Medulla oblongata (tissue), 1 donor: ENCODE data around the gene CDH4.

ENCODE experiments used
- DNase-seq: peaks from one replicate; pipeline ENCODE4 v3.0.0-alpha.2; 2015; ENCODE audit errors: extremely low spot score

The CDH4 gene

DNA sequence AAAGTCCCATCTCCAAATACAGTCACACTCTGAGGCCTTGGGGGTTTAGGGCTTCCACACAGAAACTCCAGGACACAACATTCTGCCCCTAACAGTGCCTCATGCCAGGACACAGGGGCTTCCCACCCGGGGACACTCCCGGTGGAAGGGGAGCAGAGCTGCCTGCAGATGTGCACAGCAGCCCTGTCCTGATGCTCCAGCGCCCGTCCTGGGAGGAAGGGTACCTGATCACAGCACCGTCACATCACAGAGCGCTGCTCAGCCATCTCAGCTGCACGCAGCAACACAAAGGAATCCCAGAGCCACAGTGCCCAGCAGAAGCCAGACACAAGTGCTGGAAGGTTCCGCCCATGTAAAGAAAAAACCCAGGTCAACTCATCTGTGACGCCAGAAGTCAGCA is 657.0 kb downstream of the CDH4 start:
- no peak for DNase-seq

- no peak for DNase-seq
These were observed 657.8 kb downstream of the CDH4 start for GRCh38 chr20:61909821-61910220.

- no peak for DNase-seq
These were observed 659.8 kb downstream of the CDH4 start for GRCh38 chr20:61911824-61912223.

GRCh38 chr20:61912665-61913422 is 660.8 kb downstream of the CDH4 start:
- no peak for DNase-seq

DNA sequence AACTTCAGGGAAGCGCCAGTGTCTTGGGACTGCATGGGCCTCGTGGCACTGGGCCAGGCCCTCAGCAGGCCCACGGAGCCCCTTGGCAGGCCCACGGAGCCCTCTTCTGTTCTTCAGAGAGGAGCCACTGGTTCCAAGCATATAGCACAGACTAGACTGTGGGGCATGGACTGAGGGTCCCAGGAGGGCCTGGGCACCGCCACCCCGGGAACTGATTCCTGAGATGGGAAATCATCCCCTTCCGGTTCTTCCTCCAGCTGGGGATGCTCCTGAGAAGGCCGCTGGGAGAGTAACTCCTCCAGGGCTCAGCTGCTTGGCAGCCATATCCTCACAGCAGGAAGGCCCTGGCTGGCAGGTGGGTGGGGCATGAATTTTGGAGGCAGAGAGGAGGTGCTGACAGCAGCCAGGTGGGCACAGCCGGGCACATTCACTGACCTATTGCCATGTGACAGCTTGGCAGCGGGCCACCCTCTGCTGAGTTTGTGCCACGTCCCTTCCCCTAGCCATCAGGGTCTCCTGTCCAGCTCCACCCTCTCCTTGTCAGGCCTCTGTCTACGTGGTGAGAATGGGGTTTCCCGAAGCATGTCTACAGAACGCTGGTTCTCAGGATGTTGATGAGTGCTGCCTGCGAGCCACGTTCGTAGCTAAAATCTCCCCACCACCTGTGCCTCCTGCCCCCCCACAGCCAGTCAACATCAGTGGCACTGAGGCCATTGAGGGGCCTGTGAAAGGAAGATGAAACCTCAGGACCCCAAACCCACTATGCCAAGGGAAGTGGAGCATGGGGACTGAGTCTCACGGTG is 661.6 kb downstream of the CDH4 start:
- DNase-seq, result no peak

GRCh38 chr20:61915101-61915500 is 663.0 kb downstream of the CDH4 start:
- no peak for DNase-seq

GRCh38 chr20:61916318-61916891 is 664.3 kb downstream of the CDH4 start:
- DNase-seq, result no peak

- DNase-seq, result no peak
These were observed 665.5 kb downstream of the CDH4 start for GRCh38 chr20:61917474-61918145.

DNA sequence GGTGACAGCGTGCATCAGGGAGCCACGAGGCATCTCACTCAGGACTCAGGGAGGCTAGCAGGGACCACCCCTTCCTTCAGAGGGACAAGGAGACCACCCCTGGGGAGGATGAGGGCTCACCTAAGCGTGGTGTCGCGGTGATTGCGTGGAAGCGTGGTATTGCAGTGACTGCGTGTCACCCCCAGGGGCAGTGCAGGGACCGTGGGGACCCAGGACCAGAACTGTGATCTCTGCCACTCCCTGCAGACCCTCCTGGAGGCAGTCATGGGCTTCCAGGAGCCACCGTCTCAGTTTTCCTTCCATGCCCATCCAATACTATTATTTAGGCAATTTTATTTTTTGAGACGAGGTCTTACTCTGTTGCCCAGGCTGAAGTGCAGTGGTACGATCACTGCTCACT is 666.5 kb downstream of the CDH4 start:
- no peak for DNase-seq

- DNase-seq, result no peak
These were observed 667.2 kb downstream of the CDH4 start for GRCh38 chr20:61919239-61919638.

- DNase-seq, result no peak
These were observed 667.8 kb downstream of the CDH4 start for GRCh38 chr20:61919675-61920365.

DNA sequence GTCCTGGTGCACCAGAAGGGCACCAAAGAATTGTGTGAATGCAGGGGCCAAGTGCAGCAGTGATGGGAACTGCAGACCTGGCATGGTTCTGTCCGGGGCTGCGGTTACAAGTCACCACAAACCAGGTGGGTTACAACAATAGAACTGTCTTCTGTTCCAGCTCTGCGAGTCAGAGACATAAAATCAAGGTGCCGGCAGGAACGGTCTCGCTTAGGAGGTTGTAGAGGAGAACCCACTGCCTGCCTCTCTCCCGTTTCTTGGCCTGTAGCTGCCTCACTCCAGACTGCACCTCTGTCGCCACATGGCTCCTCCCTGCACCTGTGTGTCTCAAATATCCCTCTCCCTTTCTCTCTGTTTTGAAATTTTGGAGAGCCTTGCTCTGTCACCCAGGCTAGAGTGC is 670.4 kb downstream of the CDH4 start:
- no peak for DNase-seq

DNA sequence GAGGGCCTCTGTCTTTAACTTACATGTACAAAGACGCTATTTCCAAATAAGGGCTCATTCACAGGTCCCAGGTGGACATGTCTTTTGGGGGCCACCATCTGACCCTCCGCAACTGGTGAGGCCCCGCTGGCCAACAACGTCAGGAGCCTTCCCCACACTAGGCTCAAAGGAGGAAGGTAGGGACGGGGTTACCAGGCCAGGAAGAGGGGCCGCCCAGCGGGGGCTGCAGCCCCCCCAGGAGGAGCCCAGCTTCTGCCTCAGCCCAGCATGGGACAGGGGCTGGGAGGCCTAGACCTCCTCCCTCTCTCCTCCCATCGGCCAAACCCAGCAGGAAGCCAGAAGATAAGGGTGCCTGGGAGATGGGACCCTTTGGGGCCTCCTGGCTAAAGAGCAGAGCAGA is 670.9 kb downstream of the CDH4 start:
- DNase-seq, result no peak

- DNase-seq, result no peak
These were observed 671.5 kb downstream of the CDH4 start for GRCh38 chr20:61923371-61924166.

DNA sequence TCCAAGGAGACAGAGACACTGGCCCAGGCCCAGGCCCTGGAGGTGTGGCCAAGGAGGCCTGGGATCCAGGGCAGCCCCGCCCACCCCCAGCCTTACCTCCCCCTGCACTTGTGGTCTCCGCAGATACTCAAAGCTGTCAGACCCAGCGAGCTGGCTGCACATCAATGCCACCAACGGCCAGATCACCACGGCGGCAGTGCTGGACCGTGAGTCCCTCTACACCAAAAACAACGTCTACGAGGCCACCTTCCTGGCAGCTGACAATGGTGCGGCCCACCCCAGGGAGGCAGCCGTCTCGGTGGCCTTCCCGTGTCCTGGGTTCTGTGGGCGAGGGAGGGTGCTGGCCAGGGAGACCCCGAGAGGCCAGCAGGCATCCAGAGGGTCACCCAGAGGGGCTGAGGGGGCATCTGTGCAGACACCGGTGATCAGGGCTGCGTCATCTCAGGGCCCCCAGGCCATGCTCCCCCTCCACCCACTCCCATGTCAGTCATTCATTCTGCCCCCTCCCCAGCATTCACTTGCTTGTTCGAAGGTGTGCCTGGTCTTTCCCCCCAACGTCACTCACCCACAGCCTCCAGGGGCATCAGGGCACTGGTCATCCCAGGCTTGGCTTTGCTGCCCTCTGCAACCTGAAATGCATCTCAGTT is 672.3 kb downstream of the CDH4 start:
- no peak for DNase-seq

DNA sequence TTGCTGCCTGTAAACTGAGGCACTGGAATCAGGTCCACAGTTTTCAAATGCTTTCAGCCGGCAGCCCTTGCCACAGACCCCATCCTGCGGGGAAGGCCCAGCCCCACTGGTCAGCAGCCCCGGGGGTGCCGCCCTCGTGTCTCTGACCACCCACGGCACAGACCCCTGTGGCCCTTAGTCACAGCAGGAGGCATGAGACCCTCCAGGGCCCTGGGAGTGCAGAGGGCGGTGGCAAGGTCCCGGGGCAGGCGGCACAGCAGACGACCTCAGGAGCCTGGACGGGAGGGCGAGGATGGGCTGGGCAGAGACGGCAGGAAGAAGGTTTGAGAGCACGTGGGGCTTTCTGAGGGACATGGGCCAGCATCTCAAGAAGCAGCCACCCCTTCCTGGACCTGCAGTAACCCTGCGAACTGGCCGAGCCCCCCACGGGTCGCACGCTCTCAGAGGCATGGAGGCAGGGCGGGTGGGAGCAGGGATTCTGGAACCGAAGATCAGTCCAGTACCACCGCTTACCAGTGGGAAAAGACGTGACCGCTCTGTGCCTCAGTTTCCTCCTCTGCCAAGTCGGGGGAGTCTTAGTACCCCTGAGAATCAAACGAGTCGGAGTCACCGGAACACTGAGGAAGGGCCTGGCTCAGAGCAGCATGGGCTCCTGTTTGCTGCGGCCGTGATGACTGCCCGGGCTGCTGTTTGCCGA is 672.9 kb downstream of the CDH4 start:
- no peak for DNase-seq

- no peak for DNase-seq
These were observed 673.6 kb downstream of the CDH4 start for GRCh38 chr20:61925555-61926252.

DNA sequence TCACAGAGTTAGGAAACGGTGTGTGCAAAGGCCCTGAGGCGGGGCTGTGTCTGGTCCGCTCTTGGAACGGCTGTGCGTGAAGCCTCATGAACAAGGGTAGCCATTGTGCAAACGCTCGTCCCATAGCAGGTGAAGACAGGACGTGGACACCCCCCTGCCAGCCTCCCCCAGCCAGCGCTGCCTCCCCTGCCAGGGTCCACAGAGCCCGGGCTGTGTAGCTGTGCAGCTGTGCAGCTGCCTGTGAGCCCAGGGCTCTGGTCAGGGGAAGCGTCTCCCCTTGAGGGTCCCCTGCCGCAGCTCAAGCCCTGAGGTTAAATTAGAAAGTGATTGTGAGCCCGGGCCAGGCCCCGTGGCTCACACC is 674.2 kb downstream of the CDH4 start:
- no peak for DNase-seq

- DNase-seq, result no peak
These were observed 674.7 kb downstream of the CDH4 start for GRCh38 chr20:61926796-61927192.
